ENCODE results near the gene TBL1X.

DNA sequence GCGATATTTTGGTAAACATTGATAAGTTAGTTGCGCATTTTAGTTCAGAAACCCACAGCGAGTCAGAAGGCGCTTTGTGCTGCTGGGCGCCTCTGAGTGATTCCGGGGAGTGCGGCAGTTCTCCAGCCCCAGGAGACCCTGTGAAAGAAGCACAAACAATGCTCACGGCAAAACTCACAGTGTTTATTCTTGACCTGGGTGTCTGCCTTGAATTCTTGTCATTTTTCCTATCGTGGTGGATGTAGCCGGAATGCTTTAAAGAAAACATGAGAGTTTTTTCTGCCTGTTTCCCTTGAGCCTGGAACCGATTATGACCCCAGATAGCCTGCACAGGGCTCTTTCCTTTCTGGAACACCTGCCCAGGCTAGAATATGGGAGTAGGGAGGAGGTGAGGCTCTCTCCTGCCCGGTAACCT is 6.7 kb downstream of the TBL1X start:
- TF ChIP-seq, protein P1, sequence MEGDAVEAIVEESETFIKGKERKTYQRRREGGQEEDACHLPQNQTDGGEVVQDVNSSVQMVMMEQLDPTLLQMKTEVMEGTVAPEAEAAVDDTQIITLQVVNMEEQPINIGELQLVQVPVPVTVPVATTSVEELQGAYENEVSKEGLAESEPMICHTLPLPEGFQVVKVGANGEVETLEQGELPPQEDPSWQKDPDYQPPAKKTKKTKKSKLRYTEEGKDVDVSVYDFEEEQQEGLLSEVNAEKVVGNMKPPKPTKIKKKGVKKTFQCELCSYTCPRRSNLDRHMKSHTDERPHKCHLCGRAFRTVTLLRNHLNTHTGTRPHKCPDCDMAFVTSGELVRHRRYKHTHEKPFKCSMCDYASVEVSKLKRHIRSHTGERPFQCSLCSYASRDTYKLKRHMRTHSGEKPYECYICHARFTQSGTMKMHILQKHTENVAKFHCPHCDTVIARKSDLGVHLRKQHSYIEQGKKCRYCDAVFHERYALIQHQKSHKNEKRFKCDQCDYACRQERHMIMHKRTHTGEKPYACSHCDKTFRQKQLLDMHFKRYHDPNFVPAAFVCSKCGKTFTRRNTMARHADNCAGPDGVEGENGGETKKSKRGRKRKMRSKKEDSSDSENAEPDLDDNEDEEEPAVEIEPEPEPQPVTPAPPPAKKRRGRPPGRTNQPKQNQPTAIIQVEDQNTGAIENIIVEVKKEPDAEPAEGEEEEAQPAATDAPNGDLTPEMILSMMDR (optimal IDR thresholded peaks at IDR 0.05 in 1 of 3, IDR thresholded peaks at IDR 0.05 in 1 of 3, conservative IDR thresholded peaks at IDR 0.05 in 1 of 3; ENCODE audit: extremely low read depth in 1 of 3, insufficient read depth in 2 of 3, low read length in 3 of 3): no peak
- TF ChIP-seq EZH2 (IDR thresholded peaks at IDR 0.05; ENCODE audit: low read length): no peak

All from keratinocyte (primary cell).